NT2/D1 (cell line): ENCODE data around the gene ZNF506.
"Not testable (repeated sequence)": the region's sequence is repeated elsewhere in the genome, so short reads cannot be mapped to it uniquely, and the experiment has no call there.

ENCODE experiments used
- DNase-seq: peaks from one replicate; pipeline ENCODE4 v3.0.0-alpha.2; 2011; ENCODE audit warnings: low read depth, low spot score
- H3K27me3 ChIP-seq: 2 replicates; pipeline ENCODE4 v1.6.0; 2011; ENCODE audit warnings: mild to moderate bottlenecking; ENCODE audit not compliant: insufficient read length, insufficient read depth
- H3K36me3 ChIP-seq: 2 replicates; pipeline ENCODE4 v1.6.1; 2011; ENCODE audit warnings: mild to moderate bottlenecking, low read length, mixed read lengths; ENCODE audit not compliant: insufficient read depth, insufficient read length
- H3K4me1 ChIP-seq: 2 replicates; pipeline ENCODE4 v1.5.1; 2011; ENCODE audit not compliant: insufficient read depth, insufficient read length
- H3K4me3 ChIP-seq: 2 replicates; pipeline ENCODE4 v1.5.1; 2011; ENCODE audit warnings: low read depth; ENCODE audit not compliant: insufficient read length
- H3K9ac ChIP-seq: 2 replicates; pipeline ENCODE4 v1.6.0; 2011; ENCODE audit warnings: low read depth; ENCODE audit not compliant: insufficient read length
- H3K9me3 ChIP-seq: 2 replicates; pipeline ENCODE4 v1.5.1; 2011; ENCODE audit warnings: mild to moderate bottlenecking, low read length; ENCODE audit not compliant: insufficient read depth
- SUZ12 ChIP-seq: IDR thresholded peaks from 2 replicates; pipeline ENCODE4 v1.6.1; 2011; ENCODE audit not compliant: insufficient read length, insufficient read depth; ENCODE audit errors: extremely low read depth
- YY1 ChIP-seq: IDR thresholded peaks from 2 replicates; pipeline ENCODE4 v1.6.1; 2011; ENCODE audit not compliant: insufficient read length, insufficient read depth
- ZNF274 ChIP-seq: IDR thresholded peaks from 2 replicates; pipeline ENCODE4 v1.6.1; 2011; ENCODE audit warnings: mild to moderate bottlenecking, low read depth, low read length

ZNF506 gene

DNA sequence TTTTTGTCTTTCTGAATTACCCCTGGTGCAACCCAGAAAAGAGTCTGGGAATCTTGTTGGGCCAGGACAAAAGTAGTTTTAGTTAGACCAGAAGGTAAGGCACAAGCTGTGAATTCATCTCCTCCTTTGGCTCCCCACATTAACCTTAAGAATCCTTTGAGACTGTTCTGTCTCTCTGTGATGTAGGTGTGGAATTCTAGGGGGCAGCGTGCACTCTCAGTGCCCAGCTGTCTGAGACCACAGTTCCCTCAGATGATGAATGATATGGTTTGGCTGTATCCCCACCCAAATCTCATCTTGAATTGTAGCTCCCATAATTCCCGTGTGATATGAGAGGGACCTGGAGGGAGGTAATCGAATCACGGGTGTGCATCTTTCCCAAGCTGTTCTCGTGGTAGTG lies 43.9 kb downstream of the ZNF506 start:
- no peaks in the 10 kb centered on the region for H3K27me3 ChIP-seq
- no peak for DNase-seq
- H3K9me3 ChIP-seq = no peaks in the 10 kb centered on the region
- peak overlapping the region; percentile 89 for H3K4me3 ChIP-seq
- no peaks in the 10 kb centered on the region for H3K4me1 ChIP-seq
- no peak overlapping the region for H3K9ac ChIP-seq
- TF ChIP-seq ZNF274 = no peak
- no peak for TF ChIP-seq YY1
- TF ChIP-seq SUZ12 = no peak
- peaks cover 18% of the 10 kb centered on the region for H3K36me3 ChIP-seq

DNA sequence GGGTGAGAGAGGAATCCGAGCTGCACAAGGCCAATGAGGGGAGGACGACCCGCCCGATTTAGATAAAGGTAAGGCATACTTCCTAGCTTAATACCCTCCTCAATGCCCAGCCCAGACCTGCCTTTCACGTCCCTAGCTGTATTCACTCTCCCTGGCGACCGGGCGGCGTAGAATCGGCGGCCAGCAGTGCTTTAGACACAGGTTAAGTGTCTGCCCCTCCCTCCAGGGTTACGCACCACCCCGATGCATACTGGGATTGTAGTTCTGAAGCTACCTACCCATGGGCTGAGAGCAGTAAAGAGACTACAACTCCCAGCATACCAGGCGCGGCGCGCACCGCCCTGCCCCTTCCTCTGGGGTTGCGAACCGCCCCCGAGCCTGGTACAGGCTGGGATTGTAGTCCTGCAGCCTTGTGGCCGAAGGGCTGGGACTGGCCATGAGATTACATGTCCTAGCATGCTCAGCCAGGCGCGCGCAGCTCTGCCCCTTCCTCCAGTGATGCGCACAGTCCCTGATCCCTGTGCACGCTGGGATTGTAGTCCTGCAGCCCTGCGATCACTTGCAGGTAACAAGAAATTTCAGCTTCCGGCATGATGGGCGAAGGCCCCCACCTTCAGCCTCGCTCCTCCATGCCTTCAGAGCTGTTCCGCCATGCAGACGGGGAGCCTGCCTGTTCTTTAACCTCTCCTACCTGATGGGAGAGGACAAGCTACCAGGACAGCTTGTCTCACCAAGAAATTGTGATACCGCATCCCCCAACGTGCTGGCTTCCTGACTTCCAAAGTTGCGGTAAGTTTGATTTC lies 45.1 kb downstream of the ZNF506 start:
- Histone ChIP-seq H3K4me3 (peak overlapping the region; percentile 89), H3K27me3 (no peaks in the 10 kb centered on the region), H3K9me3 (no peaks in the 10 kb centered on the region), H3K9ac (peak overlapping the region; percentile 94), H3K4me1 (no peaks in the 10 kb centered on the region), H3K36me3 (peaks cover 18% of the 10 kb centered on the region)
- TF ChIP-seq YY1 (peak; percentile 48), SUZ12 (no peak), ZNF274 (no peak)
- peak; percentile 98 for DNase-seq

DNA sequence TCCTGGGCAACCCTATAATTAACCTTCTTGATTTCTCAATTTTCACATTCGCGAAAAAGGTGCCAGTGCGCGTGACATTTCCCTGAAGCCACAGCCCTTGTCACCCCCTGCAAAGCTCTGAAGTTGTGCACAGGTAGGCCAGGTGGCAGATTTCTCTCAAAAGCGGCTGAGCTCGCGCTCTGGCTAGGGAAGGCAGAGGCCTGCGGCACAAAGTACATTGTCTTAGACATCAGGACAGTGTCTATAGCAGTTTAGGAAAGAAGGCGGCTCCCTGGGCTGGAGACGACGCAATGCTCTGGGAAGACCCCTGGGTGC lies 45.7 kb downstream of the ZNF506 start:
- peaks cover 18% of the 10 kb centered on the region for H3K36me3 ChIP-seq
- H3K9ac ChIP-seq = peak overlapping the region; percentile 89
- H3K9me3 ChIP-seq = no peaks in the 10 kb centered on the region
- no peak for DNase-seq
- TF ChIP-seq ZNF274 = no peak
- no peak for TF ChIP-seq YY1
- no peak for TF ChIP-seq SUZ12
- H3K4me3 ChIP-seq = peak overlapping the region; percentile 89
- H3K4me1 ChIP-seq = no peaks in the 10 kb centered on the region
- H3K27me3 ChIP-seq = no peaks in the 10 kb centered on the region

DNA sequence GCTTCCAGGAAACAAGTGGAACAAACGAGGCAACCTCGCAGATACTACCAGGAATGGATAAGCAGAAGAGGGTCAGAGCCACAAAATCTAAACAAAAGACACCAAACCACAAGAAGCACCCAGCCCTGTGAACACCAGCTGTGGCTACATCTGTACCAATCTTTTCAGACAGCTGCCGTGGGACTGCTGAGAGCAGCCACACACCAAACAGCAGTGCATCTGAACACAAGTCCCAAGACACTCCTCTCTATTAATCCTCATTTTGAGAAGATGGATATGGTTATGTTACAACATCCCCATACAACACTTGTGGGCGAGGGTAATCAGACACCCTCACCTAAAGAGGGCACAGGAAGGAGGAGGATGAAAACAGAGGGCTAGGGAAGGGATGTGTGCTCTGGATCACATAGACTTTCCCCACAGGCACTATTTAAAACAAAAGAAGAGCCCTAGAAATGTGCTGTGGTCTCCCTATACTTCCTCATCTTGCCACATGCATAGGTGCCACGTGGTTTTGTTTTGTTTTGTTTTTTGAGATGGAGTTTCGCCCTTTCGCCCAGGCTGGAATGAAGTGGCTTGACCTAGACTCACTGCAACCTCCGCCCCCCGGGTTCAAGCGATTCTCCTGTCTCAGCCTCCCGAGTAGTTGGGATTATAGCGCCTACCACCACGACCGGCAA lies 47.1 kb downstream of the ZNF506 start:
- no peak for DNase-seq
- TF ChIP-seq ZNF274 = no peak
- no peak for TF ChIP-seq SUZ12
- TF ChIP-seq YY1 = no peak
- H3K9me3 ChIP-seq = no peaks in the 10 kb centered on the region

DNA sequence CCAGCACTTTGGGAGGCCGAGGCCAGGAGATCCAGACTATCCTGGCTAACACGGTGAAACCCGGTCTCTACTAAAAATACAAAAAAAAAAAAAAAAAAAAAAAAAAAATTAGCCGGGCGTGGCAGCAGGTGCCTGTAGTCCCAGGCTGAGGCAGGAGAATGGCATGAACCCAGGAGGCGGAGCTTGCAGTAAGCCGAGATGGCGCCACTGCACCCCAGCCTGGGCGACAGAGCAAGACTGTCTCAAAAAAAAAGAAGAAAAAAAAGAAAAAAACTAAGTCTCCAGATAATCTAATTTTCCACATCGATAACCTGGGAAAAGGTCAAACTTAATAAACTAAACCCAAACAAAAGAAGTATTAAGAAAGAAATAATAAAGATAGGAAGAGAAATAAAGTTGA lies 49.6 kb downstream of the ZNF506 start:
- H3K9ac ChIP-seq, H3K4me3 ChIP-seq, H3K27me3 ChIP-seq, DNase-seq, H3K4me1 ChIP-seq, H3K36me3 ChIP-seq, H3K9me3 ChIP-seq: not testable (repeated sequence)

More for the DNA sequence above, 47.1 kb downstream of the ZNF506 start:
- no peak overlapping the region for H3K9ac ChIP-seq
- H3K4me3 ChIP-seq = no peak overlapping the region
- peaks cover 15% of the 10 kb centered on the region for H3K36me3 ChIP-seq
- no peaks in the 10 kb centered on the region for H3K27me3 ChIP-seq
- H3K4me1 ChIP-seq = no peaks in the 10 kb centered on the region

DNA sequence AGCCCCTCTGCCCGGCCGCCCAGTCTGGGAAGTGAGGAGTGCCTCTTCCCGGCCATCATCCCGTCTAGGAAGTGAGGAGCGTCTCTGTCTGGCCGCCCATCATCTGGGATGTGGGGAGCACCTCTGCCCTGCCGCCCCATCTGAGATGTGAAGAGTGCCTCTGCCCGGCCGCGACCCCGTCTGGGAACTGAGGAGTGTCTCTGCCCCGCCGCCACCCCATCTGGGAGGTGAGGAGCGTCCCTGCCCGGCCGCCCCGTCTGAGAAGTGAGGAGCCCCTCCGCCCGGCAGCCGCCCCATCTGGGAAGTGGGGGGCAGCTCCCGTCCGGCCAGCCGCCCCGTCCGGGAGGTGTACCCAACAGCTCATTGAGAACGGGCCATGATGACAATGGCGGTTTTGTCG lies 51.6 kb downstream of the ZNF506 start:
- not testable (repeated sequence) for H3K4me1 ChIP-seq, H3K36me3 ChIP-seq, H3K9ac ChIP-seq, DNase-seq, H3K27me3 ChIP-seq, H3K4me3 ChIP-seq, H3K9me3 ChIP-seq

DNA sequence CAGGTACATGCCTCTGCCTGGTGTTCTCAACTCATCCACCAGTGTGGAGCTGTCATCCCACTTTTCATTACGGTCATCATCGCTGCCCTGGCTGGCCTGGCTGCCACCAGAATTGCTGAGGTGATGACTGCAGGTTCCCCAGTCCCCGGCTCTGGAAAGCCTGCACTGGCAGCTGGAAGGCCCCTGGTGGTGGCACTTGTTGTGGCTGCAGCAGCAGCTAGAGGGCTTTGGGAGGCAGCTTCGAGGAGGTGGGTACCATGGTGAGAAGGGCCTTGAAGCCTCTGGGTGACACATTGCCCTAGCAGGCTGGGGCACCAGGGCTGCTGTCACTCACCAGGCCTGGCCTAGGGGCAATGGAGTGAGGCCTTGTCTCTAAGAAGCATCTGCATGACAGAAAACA lies 63.4 kb downstream of the ZNF506 start:
- TF ChIP-seq YY1 (no peak), SUZ12 (no peak), ZNF274 (no peak)
- Histone ChIP-seq H3K9ac (no peak overlapping the region), H3K4me3 (no peak overlapping the region), H3K4me1 (no peaks in the 10 kb centered on the region), H3K36me3 (no peaks in the 10 kb centered on the region), H3K9me3 (no peaks in the 10 kb centered on the region), H3K27me3 (no peaks in the 10 kb centered on the region)
- DNase-seq = no peak
